Effector memory CD4-positive, alpha-beta T cell (primary cell): Measurements from ENCODE around the gene SLC6A6.

ENCODE experiments used
- DNase-seq, 3 donors: peaks; one replicate each; pipeline ENCODE4 v3.0.0-alpha.2; 2020
- H3K27ac ChIP-seq: 2 replicates; pipeline ENCODE4 v1.7.0; 2013; ENCODE audit warnings: mild to moderate bottlenecking, low read length, moderate library complexity; ENCODE audit not compliant: insufficient read depth, poor library complexity, severe bottlenecking
- H3K27me3 ChIP-seq: replicated peaks from 2 replicates; pipeline ENCODE4 v1.7.0; 2013; ENCODE audit warnings: mild to moderate bottlenecking, low read length; ENCODE audit not compliant: insufficient read depth, control insufficient read depth, poor library complexity, severe bottlenecking
- H3K36me3 ChIP-seq: 2 replicates; pipeline ENCODE4 v1.7.0; 2013; ENCODE audit warnings: mild to moderate bottlenecking, low read length, moderate library complexity; ENCODE audit not compliant: control insufficient read depth, insufficient read depth
- H3K4me1 ChIP-seq: 2 replicates; pipeline ENCODE4 v1.7.0; 2013; ENCODE audit warnings: low read length, mild to moderate bottlenecking; ENCODE audit not compliant: control insufficient read depth, insufficient read depth, poor library complexity, severe bottlenecking
- H3K4me3 ChIP-seq: 2 replicates; pipeline ENCODE4 v1.7.0; 2013; ENCODE audit warnings: low read length, low read depth, mild to moderate bottlenecking; ENCODE audit not compliant: insufficient read depth, poor library complexity, severe bottlenecking
- H3K9me3 ChIP-seq: 2 replicates; pipeline ENCODE4 v1.7.0; 2013; ENCODE audit warnings: mild to moderate bottlenecking, low read length, moderate library complexity; ENCODE audit not compliant: control insufficient read depth

SLC6A6 gene

DNA sequence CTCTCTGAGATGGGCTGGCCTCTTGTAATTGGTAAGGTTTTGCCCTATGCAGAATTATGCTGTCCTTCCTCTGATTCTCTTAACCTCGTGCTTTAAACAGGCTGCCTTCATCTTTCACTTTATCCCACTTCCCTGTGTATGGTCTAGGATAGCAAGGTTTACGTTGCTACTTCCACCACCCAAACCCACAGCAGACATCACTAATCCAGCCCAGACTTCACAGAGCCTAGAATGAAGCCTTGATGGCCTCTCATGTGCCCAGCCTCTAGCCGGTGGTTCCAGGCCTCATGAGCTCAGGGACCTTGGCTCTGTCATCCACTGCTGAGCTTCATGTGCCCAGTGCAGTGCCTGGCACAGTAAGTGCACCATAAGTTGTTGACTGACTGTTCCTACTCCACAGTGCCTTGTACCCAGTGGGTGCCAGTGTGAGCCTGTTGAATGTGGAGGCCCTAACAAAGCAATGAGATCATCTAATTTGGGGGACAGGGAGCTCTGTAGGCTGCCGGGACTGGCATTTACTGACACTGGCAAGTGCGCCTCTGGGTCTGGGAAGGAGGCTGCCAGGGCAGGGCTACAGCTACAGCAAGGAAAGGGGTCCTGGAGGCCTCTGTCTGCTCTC lies 12.5 kb downstream of the SLC6A6 start:
- Histone ChIP-seq H3K9me3 (no peaks in the 10 kb centered on the region), H3K4me1 (no peaks in the 10 kb centered on the region), H3K4me3 (no peak overlapping the region), H3K36me3 (peaks cover 17% of the 10 kb centered on the region), H3K27me3 (no peaks in the 10 kb centered on the region), H3K27ac (no peak overlapping the region)
- no peak for DNase-seq

DNA sequence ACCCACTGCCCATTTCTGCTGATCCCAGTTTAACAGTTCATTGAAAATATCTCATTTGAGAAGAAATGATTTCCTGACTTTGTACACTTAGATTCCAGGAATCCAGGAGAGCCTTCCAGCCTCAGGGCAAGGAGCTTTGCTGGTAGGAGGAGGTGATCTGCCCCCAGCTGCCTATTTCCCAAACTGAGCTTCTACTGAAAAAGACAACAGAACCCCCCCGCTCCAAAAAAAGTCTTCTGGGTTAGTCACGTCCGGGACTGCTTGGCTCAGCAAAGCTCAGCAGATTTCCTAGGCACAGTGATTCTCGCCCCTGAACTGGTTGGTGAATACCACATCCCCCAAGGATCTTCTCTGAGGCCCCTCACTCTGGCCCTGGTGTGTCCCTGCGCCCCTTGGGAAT lies 13.1 kb downstream of the SLC6A6 start:
- no peak overlapping the region for H3K4me3 ChIP-seq
- H3K36me3 ChIP-seq = peaks cover 16% of the 10 kb centered on the region
- no peaks in the 10 kb centered on the region for H3K4me1 ChIP-seq
- no peak overlapping the region for H3K27ac ChIP-seq
- no peak for DNase-seq
- no peaks in the 10 kb centered on the region for H3K9me3 ChIP-seq
- H3K27me3 ChIP-seq = no peaks in the 10 kb centered on the region

DNA sequence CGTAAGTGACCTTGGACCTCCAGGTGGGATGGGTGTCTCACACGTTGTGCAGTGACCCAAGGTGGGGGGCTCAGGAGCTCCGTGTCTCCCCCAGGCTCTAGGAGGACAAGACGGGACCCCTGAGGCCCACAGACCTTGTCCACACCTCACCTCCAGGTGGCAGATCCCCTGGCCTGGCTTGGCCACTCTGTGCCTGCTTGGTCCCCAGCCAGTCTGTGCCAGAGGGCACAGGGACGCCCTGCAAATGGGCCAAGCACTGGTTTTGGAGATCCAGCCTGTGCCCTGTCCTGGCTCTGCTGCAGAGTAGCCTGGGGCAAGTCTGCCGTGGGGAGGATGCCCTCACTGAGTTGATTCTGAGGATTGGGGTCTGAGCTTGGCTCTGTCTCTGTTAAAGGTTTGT lies 14.0 kb downstream of the SLC6A6 start:
- Histone ChIP-seq H3K4me1 (no peaks in the 10 kb centered on the region), H3K4me3 (no peak overlapping the region), H3K36me3 (peaks cover 14% of the 10 kb centered on the region), H3K9me3 (no peaks in the 10 kb centered on the region), H3K27ac (no peak overlapping the region), H3K27me3 (no peaks in the 10 kb centered on the region)
- no peak for DNase-seq

DNA sequence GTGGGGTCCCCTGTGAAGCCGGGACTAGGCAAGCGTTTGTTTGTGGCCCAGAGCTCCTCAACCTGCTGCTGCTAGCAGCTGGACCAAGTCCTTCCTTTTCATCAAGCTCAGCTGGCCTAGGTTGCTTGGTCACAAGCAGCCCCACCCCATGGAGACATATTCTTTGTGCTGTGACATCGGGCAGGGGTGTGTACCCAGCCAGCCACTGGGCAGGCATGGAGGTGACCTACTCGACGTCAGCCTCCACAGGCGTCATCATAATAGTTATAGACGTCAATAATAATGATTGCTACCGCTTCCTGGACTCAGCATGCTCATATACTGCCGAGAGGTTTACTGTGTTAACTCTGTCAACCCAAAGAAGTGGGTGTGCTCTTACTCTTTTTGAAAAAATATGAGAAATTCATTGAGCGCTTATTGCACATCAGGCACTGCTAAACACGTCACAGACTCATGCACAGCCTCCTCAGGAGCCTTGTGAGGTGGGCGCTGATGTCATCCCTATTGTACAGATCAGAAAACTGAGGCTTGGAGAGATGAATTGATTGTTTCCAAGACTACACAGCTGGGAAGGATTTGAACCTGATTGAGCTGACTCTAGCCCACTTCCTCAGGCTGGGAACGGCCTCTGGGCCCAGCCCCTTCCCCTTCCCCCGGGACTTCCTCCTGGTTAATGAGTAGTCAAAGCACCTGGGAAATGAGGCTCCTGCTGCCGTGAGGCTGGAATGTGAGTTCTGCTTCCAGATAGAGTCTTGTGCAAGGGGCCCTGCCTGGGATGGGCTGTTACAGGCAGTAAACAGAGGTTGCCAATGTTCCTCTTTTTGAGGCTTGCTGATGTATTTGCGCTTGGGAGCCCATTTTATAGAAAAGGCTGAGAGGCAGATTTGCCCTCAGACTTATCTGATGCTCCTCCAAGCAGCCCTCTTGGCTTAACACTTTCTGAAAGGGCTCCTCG lies 16.2 kb downstream of the SLC6A6 start:
- H3K4me3 ChIP-seq = no peak overlapping the region
- no peak for DNase-seq
- no peaks in the 10 kb centered on the region for H3K9me3 ChIP-seq
- H3K27me3 ChIP-seq = no peaks in the 10 kb centered on the region
- H3K4me1 ChIP-seq = peaks cover 6% of the 10 kb centered on the region
- no peak overlapping the region for H3K27ac ChIP-seq
- peaks cover 10% of the 10 kb centered on the region for H3K36me3 ChIP-seq

DNA sequence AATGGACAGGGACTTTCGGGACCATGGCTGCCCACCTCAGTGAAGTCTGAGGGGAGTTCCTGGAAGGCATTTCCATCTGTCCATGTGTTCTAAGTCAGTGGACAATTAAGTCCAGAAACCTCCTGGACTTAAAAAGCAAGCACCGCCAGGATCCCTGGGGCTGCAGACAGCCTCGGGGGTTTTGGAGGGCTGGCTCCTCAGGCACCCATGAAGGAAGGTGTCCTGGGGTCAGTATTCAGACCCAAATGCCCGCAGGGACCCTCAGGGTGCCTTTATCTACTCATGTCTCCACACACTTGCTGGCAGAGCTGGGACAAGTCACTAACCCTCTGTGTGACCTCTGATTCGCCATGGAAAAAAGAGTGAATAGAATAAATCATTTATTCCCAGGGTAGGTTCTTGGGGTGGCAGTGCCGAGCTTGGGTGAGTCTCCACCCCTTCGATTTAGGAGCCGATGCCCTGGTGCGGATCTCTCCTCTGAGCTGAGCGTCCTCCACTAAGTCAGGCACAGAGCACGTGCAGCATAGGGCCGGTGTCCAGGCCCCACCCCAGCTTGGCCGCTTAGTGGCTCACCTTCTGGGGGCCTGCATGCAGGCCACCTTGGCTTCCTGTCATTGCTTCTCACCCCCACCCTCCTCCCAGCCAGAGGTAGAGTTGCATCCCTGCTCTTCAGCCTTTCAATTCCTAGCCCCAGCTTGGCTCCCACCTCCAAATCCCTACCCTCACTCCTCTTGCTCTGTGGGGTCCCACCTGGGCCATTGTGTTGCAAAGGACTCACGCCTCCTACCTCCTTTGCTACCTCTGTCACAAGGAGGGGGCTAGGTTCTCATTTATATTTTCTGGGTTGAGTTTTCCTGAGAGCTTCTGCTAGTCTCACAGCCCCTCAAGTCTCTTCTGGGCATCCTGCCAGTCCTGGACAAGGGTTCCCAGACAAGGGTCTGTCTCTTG lies 19.9 kb downstream of the SLC6A6 start:
- DNase-seq = no peak
- Histone ChIP-seq H3K27me3 (no peaks in the 10 kb centered on the region), H3K4me3 (no peak overlapping the region), H3K4me1 (peaks cover 42% of the 10 kb centered on the region), H3K36me3 (no peaks in the 10 kb centered on the region), H3K9me3 (no peaks in the 10 kb centered on the region), H3K27ac (no peak overlapping the region)

DNA sequence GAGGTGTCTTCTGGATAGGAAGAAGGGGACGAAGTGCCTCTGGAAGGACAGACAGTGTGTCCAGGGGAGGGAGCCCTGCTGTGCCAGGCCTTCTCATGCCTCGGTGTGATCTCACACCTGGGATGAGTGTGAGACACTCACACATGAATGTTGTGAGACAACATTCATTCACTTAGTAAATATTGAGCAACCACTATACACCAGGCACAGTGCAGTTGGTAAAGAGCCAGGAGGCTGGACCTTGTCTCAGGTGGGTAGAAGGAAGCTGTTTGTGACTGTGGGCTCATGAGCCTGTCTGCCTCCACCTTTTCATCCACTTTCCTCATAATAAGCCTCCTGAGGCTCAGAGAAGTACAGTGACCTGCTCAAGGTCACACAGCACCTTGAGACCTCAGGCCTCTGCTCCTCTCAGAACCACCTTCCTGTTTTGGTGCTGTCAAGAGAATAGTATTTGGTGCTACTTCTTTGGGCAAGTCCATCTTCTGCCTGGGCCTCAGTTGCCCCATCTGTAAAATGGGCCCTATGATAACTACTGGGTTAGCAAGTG lies 20.9 kb downstream of the SLC6A6 start:
- no peaks in the 10 kb centered on the region for H3K36me3 ChIP-seq
- peak overlapping the region; percentile 93 for H3K27ac ChIP-seq
- H3K27me3 ChIP-seq = no peaks in the 10 kb centered on the region
- no peak overlapping the region for H3K4me3 ChIP-seq
- no peaks in the 10 kb centered on the region for H3K9me3 ChIP-seq
- DNase-seq = no peak
- peaks cover 52% of the 10 kb centered on the region for H3K4me1 ChIP-seq

DNA sequence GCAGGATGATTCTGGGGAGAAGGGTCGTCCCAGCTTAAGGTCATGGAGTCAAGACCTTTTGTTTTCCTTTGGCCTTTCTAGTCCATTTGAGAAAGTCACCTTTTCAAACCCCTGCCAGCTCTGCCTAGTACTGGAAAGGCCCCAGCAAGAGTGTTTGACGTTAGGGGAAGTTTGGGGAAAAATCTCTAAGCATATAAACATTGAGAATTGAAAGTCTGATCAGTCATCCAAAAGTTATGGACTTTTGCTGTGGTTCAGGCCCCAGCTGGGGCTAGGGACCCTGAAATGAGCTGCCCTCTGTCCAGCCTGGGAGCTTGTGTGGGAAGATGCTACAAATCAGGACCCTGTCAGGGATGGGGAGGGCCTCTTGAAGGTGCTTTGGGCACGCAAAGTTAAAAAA lies 21.6 kb downstream of the SLC6A6 start:
- no peak for DNase-seq
- Histone ChIP-seq H3K4me1 (peaks cover 59% of the 10 kb centered on the region), H3K9me3 (no peaks in the 10 kb centered on the region), H3K36me3 (no peaks in the 10 kb centered on the region), H3K4me3 (no peak overlapping the region), H3K27ac (peak overlapping the region; percentile 93), H3K27me3 (no peaks in the 10 kb centered on the region)

DNA sequence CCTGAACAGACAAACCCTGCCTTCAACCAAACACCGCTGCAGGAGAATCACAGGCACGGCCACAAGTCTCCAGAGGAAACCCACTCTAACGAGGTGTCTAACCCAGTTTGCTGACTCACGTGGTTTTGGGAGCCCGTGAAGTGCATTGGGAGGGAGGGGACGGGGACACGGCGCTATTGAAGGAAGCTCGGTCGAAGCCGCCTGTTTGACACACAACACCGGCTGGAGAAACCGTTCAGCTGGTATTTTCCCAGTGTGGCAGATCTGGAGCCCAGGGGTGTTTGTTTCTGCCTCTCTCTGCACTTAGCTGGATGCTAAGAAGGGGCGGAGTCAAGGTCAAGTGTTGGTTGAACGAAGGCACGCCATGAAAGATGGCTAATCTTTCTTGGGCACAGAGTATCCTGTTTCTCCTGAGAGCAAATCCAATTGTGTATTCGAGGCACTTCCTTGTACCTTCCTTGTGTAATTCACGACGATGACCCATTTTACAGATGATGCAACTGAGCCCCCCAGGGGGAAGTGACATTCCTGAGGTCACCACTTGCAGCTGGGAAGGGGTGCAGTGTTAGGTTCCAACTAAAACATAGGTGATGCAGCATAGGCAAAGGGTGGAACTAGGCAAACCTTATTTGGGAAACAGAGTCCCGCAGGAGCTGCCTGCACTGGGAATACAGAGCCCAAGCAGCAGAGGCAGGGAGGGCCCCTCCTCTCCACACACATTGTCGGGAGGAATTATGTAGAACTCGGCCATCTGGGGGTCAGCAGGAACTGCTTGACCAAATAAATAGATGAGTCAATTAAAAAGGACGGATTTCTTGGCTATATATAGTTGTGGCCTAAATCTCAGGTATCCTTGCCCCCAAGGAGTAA lies 22.5 kb downstream of the SLC6A6 start:
- Histone ChIP-seq H3K27me3 (no peaks in the 10 kb centered on the region), H3K4me1 (peaks cover 68% of the 10 kb centered on the region), H3K36me3 (no peaks in the 10 kb centered on the region), H3K9me3 (no peaks in the 10 kb centered on the region), H3K27ac (peak overlapping the region; percentile 93), H3K4me3 (no peak overlapping the region)
- DNase-seq = peak; percentile 36 to 65 (median 65)
